Nephron (organoid): ENCODE results near the gene ZNF747.

Source experiments
- H3K27ac Mint-ChIP-seq, 3 experiments: 2 replicates each; pipeline ENCODE4 v1.8.0; 2020; ENCODE audit warnings: mixed read lengths in 3 of 3, mild to moderate bottlenecking in 2 of 3, moderate library complexity in 1 of 3
- H3K27me3 Mint-ChIP-seq: 2 replicates; pipeline ENCODE4 v1.8.0; 2021; ENCODE audit warnings: low read depth, mild to moderate bottlenecking, moderate library complexity, mixed read lengths
- H3K36me3 Mint-ChIP-seq: 2 replicates; pipeline ENCODE4 v1.8.0; 2020; ENCODE audit warnings: low read depth, mixed read lengths
- H3K4me1 Mint-ChIP-seq: 2 replicates; pipeline ENCODE4 v1.8.0; 2020; ENCODE audit warnings: mixed read lengths
- H3K4me3 Mint-ChIP-seq, 3 experiments: 2 replicates each; pipeline ENCODE4 v1.8.0; 2020; ENCODE audit warnings: mild to moderate bottlenecking in 3 of 3, mixed read lengths in 3 of 3, moderate library complexity in 2 of 3
- H3K9me3 Mint-ChIP-seq: 2 replicates; pipeline ENCODE4 v1.8.0; 2020; ENCODE audit warnings: mixed read lengths
- CTCF ChIP-seq, 3 experiments: fragments of 200-600 bp; sonication (generic); IDR thresholded peaks; one replicate each; pipeline ENCODE4 v1.5.0; 2021; ENCODE audit warnings: antibody characterized with exemption in 3 of 3; ENCODE audit not compliant: unreplicated experiment in 3 of 3

Gene ZNF747

GRCh38 chr16:30534368-30535105 is at the start of gene ZNF747:
Gene ZNF747, minus strand, starts transcription at chr16:30534858. Its CDS starts 179 bp downstream, at chr16:30534679.
- peaks cover 17% of the 10 kb centered on the region for H3K36me3 Mint-ChIP-seq
- H3K9me3 Mint-ChIP-seq: no peaks in the 10 kb centered on the region
- H3K4me1 Mint-ChIP-seq: peaks cover 25% of the 10 kb centered on the region
- H3K27me3 Mint-ChIP-seq: no peaks in the 10 kb centered on the region
- H3K27ac Mint-ChIP-seq: peak within 1 kb of the TSS; percentile 97 to 99 (median 97)
- TF ChIP-seq CTCF (IDR thresholded peaks at IDR 0.05; ENCODE audit: unreplicated experiment in 3 of 3): no peak
- peak within 1 kb of the TSS; percentile 90 to 94 (median 94) for H3K4me3 Mint-ChIP-seq

GRCh38 chr16:30582611-30583340 is 48.1 kb upstream of the ZNF747 start:
- no peak for TF ChIP-seq CTCF (IDR thresholded peaks at IDR 0.05; ENCODE audit: unreplicated experiment in 3 of 3)
- Mint-ChIP-seq H3K4me3 (peak overlapping the region in 2 of 3 experiments; percentile 29 to 54), H3K9me3 (no peaks in the 10 kb centered on the region), H3K27me3 (no peaks in the 10 kb centered on the region), H3K4me1 (peaks cover 11% of the 10 kb centered on the region), H3K36me3 (peaks cover 22% of the 10 kb centered on the region), H3K27ac (no peak overlapping the region)

- TF ChIP-seq CTCF (IDR thresholded peaks at IDR 0.05; ENCODE audit: unreplicated experiment in 3 of 3): no peak
- H3K27me3 Mint-ChIP-seq: no peaks in the 10 kb centered on the region
- peak overlapping the region in 2 of 3 experiments; percentile 11 to 34 for H3K4me3 Mint-ChIP-seq
- peaks cover 21% of the 10 kb centered on the region for H3K36me3 Mint-ChIP-seq
- H3K4me1 Mint-ChIP-seq: peaks cover 11% of the 10 kb centered on the region
- no peak overlapping the region for H3K27ac Mint-ChIP-seq
- H3K9me3 Mint-ChIP-seq: no peaks in the 10 kb centered on the region
These were observed 46.8 kb upstream of the ZNF747 start for GRCh38 chr16:30581457-30581856.

- no peak for TF ChIP-seq CTCF (IDR thresholded peaks at IDR 0.05; ENCODE audit: unreplicated experiment in 3 of 3)
- peaks cover 5% of the 10 kb centered on the region for H3K36me3 Mint-ChIP-seq
- peak overlapping the region; percentile 5 to 26 (median 20) for H3K4me3 Mint-ChIP-seq
- H3K9me3 Mint-ChIP-seq: no peaks in the 10 kb centered on the region
- H3K4me1 Mint-ChIP-seq: peaks cover 19% of the 10 kb centered on the region
- no peaks in the 10 kb centered on the region for H3K27me3 Mint-ChIP-seq
- no peak overlapping the region for H3K27ac Mint-ChIP-seq
These were observed 40.0 kb upstream of the ZNF747 start for GRCh38 chr16:30574678-30575077.

- H3K4me1 Mint-ChIP-seq: peaks cover 19% of the 10 kb centered on the region
- peak within 1 kb of the TSS; percentile 99 to 100 (median 100) for H3K27ac Mint-ChIP-seq
- no peaks in the 10 kb centered on the region for H3K36me3 Mint-ChIP-seq
- H3K27me3 Mint-ChIP-seq: peaks cover 2% of the 10 kb centered on the region
- H3K9me3 Mint-ChIP-seq: no peaks in the 10 kb centered on the region
- TF ChIP-seq CTCF (IDR thresholded peaks at IDR 0.05; ENCODE audit: unreplicated experiment in 3 of 3): no peak
- peak within 1 kb of the TSS; percentile 92 to 96 (median 94) for H3K4me3 Mint-ChIP-seq
These were observed 37.0 kb upstream of the ZNF747 start, which contains the start of gene ZNF688 for GRCh38 chr16:30571445-30572322. Gene ZNF688, minus strand, starts transcription at chr16:30571714. Its CDS starts 85 bp downstream, at chr16:30571629.
